Measurements from ENCODE around the gene CUL2.
"Not testable (repeated sequence)": the region's sequence is repeated elsewhere in the genome, so short reads cannot be mapped to it uniquely, and the experiment has no call there.

The CUL2 gene

GRCh38 chr10:34974364-34975065, 115.6 kb downstream of the CUL2 start:
- not testable (repeated sequence) for H3K4me3 ChIP-seq (ENCODE audit: low read depth, low read length); H3K27ac ChIP-seq; H3K27me3 ChIP-seq (ENCODE audit: insufficient read depth, low read depth, severe bottlenecking); H3K36me3 ChIP-seq; H3K9me3 ChIP-seq (ENCODE audit: severe bottlenecking); DNase-seq
- 0 out of 2 replicates have a peak, but pooled peaks have one; percentile 6 for TF ChIP-seq CTCF (IDR thresholded peaks at IDR 0.05; ENCODE audit: low read depth, low read length)

GRCh38 chr10:34973757-34974156, 116.4 kb downstream of the CUL2 start:
- not testable (repeated sequence) for DNase-seq; H3K27me3 ChIP-seq (ENCODE audit: insufficient read depth, low read depth, severe bottlenecking); H3K36me3 ChIP-seq; H3K9me3 ChIP-seq (ENCODE audit: severe bottlenecking); H3K4me3 ChIP-seq (ENCODE audit: low read depth, low read length); H3K27ac ChIP-seq

GRCh38 chr10:34973121-34973520, 117.0 kb downstream of the CUL2 start:
- H3K36me3 ChIP-seq; DNase-seq; H3K9me3 ChIP-seq (ENCODE audit: severe bottlenecking); H3K27me3 ChIP-seq (ENCODE audit: insufficient read depth, low read depth, severe bottlenecking); H3K4me3 ChIP-seq (ENCODE audit: low read depth, low read length); H3K27ac ChIP-seq: not testable (repeated sequence)

GRCh38 chr10:34972591-34972990, 117.5 kb downstream of the CUL2 start:
- H3K27me3 ChIP-seq (ENCODE audit: insufficient read depth, low read depth, severe bottlenecking); H3K4me3 ChIP-seq (ENCODE audit: low read depth, low read length); H3K36me3 ChIP-seq; DNase-seq; H3K9me3 ChIP-seq (ENCODE audit: severe bottlenecking); H3K27ac ChIP-seq: not testable (repeated sequence)

DNA sequence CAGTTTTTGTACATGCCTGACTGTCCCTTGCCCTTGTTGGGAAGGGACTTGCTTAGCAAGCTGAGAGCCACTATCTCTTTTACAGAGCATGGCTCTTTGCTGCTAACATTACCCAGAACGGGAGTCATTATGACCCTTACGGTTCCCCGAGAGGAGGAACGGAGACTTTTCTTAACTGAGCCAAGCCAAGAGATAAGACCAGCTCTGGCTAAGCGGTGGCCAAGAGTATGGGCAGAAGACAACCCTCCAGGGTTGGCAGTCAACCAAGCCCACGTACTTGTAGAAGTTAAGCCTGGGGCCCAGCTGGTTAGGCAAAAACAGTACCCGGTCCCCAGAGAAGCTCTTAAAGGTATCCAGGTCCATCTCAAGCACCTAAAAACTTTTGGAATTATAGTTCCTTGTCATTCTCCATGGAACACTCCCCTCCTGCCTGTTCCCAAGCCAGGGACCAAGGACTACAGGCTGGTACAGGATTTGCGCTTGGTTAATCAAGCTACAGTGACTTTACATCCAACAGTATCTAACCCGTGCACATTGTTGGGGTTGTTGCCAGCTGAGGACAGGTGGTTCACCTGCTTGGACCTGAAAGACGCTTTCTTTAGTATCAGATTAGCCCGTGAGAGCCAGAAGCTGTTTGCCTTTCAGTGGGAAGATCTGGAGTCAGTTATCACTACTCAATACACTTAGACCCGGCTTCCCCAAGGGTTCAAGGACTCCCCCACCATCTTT, 118.4 kb downstream of the CUL2 start:
- not testable (repeated sequence) for DNase-seq; H3K27ac ChIP-seq; H3K4me3 ChIP-seq (ENCODE audit: low read depth, low read length); H3K27me3 ChIP-seq (ENCODE audit: insufficient read depth, low read depth, severe bottlenecking); H3K9me3 ChIP-seq (ENCODE audit: severe bottlenecking); H3K36me3 ChIP-seq

DNA sequence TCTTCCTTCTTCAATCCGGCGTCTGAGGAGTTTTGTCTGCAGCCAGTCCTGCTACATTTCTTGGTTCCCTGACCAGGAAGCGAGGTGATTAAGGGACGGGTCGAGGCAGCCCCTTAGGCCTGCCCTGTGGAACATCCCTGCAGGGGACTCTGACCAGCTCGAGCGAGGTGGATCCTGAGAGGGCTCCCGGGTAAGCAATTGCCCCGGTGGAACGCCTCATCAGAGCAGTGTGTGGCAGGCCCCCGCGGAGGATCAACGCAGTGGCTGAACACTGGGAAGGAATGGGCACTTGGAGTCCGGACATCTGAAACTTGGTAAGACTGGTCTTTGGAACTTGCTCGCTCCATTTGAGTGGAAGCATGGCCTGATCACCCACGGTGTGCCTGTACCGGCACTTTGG, 121.0 kb downstream of the CUL2 start:
- Histone ChIP-seq H3K4me3 (ENCODE audit: low read depth, low read length) (no peak overlapping the region), H3K9me3 (ENCODE audit: severe bottlenecking) (no peaks in the 10 kb centered on the region), H3K27me3 (ENCODE audit: insufficient read depth, low read depth, severe bottlenecking) (no peaks in the 10 kb centered on the region), H3K36me3 (no peaks in the 10 kb centered on the region), H3K27ac (no peak overlapping the region)
- no peak for TF ChIP-seq CTCF (IDR thresholded peaks at IDR 0.05; ENCODE audit: low read depth, low read length)
- no peak for DNase-seq

GRCh38 chr10:34967335-34967880, 122.7 kb downstream of the CUL2 start:
- no peak overlapping the region for H3K27ac ChIP-seq
- TF ChIP-seq CTCF (IDR thresholded peaks at IDR 0.05; ENCODE audit: low read depth, low read length), result no peak
- DNase-seq, result no peak
- no peak overlapping the region for H3K4me3 ChIP-seq (ENCODE audit: low read depth, low read length)
- H3K9me3 ChIP-seq (ENCODE audit: severe bottlenecking), result no peaks in the 10 kb centered on the region
- no peaks in the 10 kb centered on the region for H3K36me3 ChIP-seq
- H3K27me3 ChIP-seq (ENCODE audit: insufficient read depth, low read depth, severe bottlenecking), result no peaks in the 10 kb centered on the region

All from WERI-Rb-1 (cell line).